ENCODE results near the gene TRPM2.

Gene TRPM2

DNA sequence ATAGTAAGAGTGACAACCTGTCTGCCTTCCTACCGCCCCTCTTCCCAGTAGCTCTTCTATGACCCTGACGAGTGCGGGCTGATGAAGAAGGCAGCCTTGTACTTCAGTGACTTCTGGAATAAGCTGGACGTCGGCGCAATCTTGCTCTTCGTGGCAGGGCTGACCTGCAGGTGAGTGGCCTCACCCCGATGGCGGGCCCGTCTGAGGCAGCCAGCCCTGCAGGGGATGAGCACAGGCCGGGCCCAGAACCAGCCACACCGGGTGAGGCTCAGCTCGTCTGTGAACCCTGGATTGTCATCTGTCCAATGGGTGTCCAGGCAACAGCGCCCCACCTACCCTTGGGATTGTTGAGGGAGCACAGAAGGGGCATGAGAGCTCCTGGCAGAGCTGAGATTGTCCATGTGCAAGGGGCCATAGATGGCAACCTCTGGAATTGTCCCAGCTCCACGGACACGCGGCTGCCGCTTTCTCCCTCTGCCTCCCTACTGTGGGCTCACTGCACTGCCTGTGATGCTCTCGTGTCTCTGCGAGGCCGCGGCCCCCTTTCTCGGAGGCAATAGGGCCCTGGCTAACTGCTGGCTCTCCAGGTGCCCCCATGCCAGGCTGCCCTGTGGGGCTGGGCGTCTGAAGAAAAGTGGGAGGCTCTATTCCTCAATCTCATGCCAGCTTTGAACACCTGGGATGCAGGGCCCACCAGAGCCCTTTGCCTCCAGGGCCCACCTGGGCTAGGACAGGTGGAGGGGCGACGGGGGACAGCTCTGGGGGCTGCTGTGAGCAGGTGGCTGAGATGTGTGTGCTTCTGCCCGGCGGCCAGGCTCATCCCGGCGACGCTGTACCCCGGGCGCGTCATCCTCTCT lies 51.9 kb downstream of the TRPM2 start:
- TF ChIP-seq, protein P1, sequence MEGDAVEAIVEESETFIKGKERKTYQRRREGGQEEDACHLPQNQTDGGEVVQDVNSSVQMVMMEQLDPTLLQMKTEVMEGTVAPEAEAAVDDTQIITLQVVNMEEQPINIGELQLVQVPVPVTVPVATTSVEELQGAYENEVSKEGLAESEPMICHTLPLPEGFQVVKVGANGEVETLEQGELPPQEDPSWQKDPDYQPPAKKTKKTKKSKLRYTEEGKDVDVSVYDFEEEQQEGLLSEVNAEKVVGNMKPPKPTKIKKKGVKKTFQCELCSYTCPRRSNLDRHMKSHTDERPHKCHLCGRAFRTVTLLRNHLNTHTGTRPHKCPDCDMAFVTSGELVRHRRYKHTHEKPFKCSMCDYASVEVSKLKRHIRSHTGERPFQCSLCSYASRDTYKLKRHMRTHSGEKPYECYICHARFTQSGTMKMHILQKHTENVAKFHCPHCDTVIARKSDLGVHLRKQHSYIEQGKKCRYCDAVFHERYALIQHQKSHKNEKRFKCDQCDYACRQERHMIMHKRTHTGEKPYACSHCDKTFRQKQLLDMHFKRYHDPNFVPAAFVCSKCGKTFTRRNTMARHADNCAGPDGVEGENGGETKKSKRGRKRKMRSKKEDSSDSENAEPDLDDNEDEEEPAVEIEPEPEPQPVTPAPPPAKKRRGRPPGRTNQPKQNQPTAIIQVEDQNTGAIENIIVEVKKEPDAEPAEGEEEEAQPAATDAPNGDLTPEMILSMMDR (IDR thresholded peaks at IDR 0.05; ENCODE audit: low read depth, low read length): no peak
- H3K4me3 ChIP-seq (ENCODE audit: low read depth, low read length): no peak overlapping the region

DNA sequence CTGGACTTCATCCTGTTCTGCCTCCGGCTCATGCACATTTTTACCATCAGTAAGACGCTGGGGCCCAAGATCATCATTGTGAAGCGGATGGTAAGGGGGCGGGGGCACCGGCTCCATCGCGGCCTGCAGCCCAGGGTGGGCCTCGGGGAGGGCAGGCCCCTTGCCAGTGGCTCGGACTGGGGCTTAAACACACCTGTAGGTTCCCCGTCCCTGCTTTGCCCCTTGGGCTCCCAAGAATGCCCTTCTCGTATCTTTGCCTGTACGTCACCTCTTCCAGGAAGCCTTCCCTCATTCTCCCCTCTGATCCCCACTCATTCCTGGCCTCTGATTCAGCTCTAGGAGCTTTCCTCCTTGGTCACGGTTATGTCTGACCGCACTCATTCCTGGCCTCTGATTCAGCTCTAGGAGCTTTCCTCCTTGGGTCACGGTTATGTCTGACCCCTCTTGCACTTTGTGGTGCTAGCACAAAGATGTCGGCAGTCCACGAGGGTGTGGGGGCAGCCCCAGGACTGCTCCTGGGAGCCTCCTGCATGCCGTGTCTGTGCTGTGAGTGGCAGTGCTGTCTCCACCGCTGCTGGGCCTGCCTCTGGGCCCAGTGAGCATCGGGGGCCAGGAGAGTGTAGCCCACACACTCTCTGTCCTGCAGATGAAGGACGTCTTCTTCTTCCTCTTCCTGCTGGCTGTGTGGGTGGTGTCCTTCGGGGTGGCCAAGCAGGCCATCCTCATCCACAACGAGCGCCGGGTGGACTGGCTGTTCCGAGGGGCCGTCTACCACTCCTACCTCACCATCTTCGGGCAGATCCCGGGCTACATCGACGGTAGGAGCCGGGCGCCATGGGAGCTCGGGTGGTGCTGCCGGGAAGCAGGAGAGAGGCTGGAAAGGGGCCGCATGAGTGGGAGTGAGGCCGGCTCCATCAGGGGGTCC lies 52.8 kb downstream of the TRPM2 start:
- H3K4me3 ChIP-seq (ENCODE audit: low read depth, low read length): no peak overlapping the region
- TF ChIP-seq, protein P1 (IDR thresholded peaks at IDR 0.05; ENCODE audit: low read depth, low read length): no peak

- no peak overlapping the region for H3K4me3 ChIP-seq (ENCODE audit: low read depth, low read length)
- TF ChIP-seq, protein P1 (IDR thresholded peaks at IDR 0.05; ENCODE audit: low read depth, low read length): no peak
These were observed 53.5 kb downstream of the TRPM2 start for GRCh38 chr21:44406953-44407352.

GRCh38 chr21:44407493-44407892 lies 54.1 kb downstream of the TRPM2 start:
- TF ChIP-seq, protein P1 (IDR thresholded peaks at IDR 0.05; ENCODE audit: low read depth, low read length): no peak
- no peak overlapping the region for H3K4me3 ChIP-seq (ENCODE audit: low read depth, low read length)

DNA sequence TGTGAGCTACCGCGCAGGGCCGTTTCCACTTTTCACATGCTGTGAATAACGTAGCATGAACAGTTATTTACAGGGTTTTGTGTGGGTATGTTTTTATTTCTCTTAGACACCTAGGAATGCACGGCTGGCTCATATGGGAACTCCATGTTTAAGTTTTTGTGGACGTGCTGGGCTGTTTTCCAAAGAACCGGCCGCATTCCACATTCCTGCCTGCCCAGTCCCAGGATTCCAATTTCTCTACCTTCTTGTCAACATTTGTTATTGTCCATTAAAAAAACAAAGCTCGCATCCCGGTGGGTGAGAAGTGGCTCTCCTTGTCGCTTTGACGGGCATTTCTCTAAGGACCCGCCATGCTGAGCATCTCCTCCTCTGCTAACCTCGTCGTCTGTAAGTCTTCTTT lies 54.8 kb downstream of the TRPM2 start:
- TF ChIP-seq, protein P1 (IDR thresholded peaks at IDR 0.05; ENCODE audit: low read depth, low read length): no peak
- no peak overlapping the region for H3K4me3 ChIP-seq (ENCODE audit: low read depth, low read length)

GRCh38 chr21:44413566-44414290 lies 60.3 kb downstream of the TRPM2 start:
- no peak overlapping the region for H3K4me3 ChIP-seq (ENCODE audit: low read depth, low read length)
- TF ChIP-seq, protein P1 (IDR thresholded peaks at IDR 0.05; ENCODE audit: low read depth, low read length): no peak

Measured in WI38 (cell line).